DND-41 (cell line): ENCODE measurements around the gene EFHC1.

Source experiments
- ATAC-seq: fragments of 200-7000 bp; cut with Tn5 transposase; 3 replicates; pipeline ENCODE4 v1.9.1; 2021; ENCODE audit warnings: low read depth; ENCODE audit not compliant: insufficient read depth
- DNase-seq: peaks from one replicate; pipeline ENCODE4 v3.0.0-alpha.2; 2020
- H2AFZ ChIP-seq: 2 replicates; pipeline ENCODE4 v1.6.0; 2012; ENCODE audit warnings: low read depth, low read length
- H3K27ac ChIP-seq: 2 replicates; pipeline ENCODE4 v1.5.1; 2012; ENCODE audit warnings: low read length, inconsistent platforms
- H3K27me3 ChIP-seq: fragments of 200-600 bp; sonication (generic); 2 replicates; pipeline ENCODE4 v1.6.0; 2012; ENCODE audit warnings: low read length, mild to moderate bottlenecking, inconsistent platforms; ENCODE audit not compliant: insufficient read depth, poor library complexity
- H3K36me3 ChIP-seq: 2 replicates; pipeline ENCODE4 v1.5.1; 2012; ENCODE audit warnings: low read length, inconsistent platforms; ENCODE audit not compliant: insufficient read depth
- H3K4me1 ChIP-seq: 2 replicates; pipeline ENCODE4 v1.5.1; 2012; ENCODE audit warnings: mild to moderate bottlenecking, low read length; ENCODE audit not compliant: insufficient read depth
- H3K4me2 ChIP-seq: 2 replicates; pipeline ENCODE4 v1.6.0; 2012; ENCODE audit warnings: mild to moderate bottlenecking, moderate library complexity, low read length, inconsistent platforms; ENCODE audit not compliant: insufficient read depth
- H3K4me3 ChIP-seq, 2 experiments: fragments of 200-600 bp in 1 of 2; shearing (Covaris generic) in 1 of 2; 2 replicates each; pipeline ENCODE4 v1.5.1; 2012 to 2016; ENCODE audit warnings: inconsistent platforms in 2 of 2, low read length in 2 of 2, mild to moderate bottlenecking in 2 of 2, low read depth in 1 of 2, moderate library complexity in 1 of 2
- H3K79me2 ChIP-seq: 2 replicates; pipeline ENCODE4 v1.6.0; 2012; ENCODE audit warnings: low read length, inconsistent platforms; ENCODE audit not compliant: insufficient read depth
- H3K9ac ChIP-seq: 2 replicates; pipeline ENCODE4 v1.6.0; 2012; ENCODE audit warnings: low read depth, mild to moderate bottlenecking, inconsistent platforms, low read length, moderate library complexity
- H3K9me3 ChIP-seq: 2 replicates; pipeline ENCODE4 v1.5.1; 2012; ENCODE audit warnings: low read length, moderate library complexity, mild to moderate bottlenecking, inconsistent platforms; ENCODE audit not compliant: insufficient read depth, severe bottlenecking
- H4K20me1 ChIP-seq: 2 replicates; pipeline ENCODE4 v1.6.0; 2012; ENCODE audit warnings: low read length; ENCODE audit not compliant: insufficient read depth
- EZH2 ChIP-seq: IDR thresholded peaks from 3 replicates; pipeline ENCODE4 v1.6.1; 2012; ENCODE audit warnings: borderline replicate concordance, low read depth, mild to moderate bottlenecking, moderate library complexity, low read length, inconsistent platforms; ENCODE audit not compliant: severe bottlenecking
- TF ChIP-seq, protein P1 (sequence below): IDR thresholded peaks from 2 replicates; pipeline ENCODE4 v1.5.1; 2012; ENCODE audit warnings: borderline replicate concordance, low read length, moderate library complexity, mild to moderate bottlenecking; ENCODE audit not compliant: poor library complexity, severe bottlenecking; ENCODE audit errors: extremely low read depth

EFHC1 gene

DNA sequence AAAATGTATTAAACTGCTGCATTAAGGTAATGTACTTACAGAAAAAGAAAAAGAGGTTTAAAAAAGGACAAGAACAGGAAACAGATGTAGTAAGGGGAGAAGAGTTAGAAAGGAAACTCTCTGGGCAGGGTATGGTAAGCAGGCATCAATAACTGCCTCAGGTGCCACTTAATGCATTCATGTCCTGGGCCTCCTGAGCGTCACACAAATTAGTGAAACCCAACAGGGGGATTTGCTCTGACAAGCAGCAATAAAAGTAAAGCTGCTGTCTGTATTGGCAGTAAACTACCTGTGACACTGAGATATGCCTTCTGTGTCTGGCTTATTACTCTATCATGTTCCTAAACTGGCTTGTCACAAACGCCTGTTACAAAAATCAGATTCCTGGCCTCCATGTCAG lies 1.5 kb upstream of the EFHC1 start:
- TF ChIP-seq, protein P1, sequence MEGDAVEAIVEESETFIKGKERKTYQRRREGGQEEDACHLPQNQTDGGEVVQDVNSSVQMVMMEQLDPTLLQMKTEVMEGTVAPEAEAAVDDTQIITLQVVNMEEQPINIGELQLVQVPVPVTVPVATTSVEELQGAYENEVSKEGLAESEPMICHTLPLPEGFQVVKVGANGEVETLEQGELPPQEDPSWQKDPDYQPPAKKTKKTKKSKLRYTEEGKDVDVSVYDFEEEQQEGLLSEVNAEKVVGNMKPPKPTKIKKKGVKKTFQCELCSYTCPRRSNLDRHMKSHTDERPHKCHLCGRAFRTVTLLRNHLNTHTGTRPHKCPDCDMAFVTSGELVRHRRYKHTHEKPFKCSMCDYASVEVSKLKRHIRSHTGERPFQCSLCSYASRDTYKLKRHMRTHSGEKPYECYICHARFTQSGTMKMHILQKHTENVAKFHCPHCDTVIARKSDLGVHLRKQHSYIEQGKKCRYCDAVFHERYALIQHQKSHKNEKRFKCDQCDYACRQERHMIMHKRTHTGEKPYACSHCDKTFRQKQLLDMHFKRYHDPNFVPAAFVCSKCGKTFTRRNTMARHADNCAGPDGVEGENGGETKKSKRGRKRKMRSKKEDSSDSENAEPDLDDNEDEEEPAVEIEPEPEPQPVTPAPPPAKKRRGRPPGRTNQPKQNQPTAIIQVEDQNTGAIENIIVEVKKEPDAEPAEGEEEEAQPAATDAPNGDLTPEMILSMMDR = no peak
- TF ChIP-seq EZH2 = no peak
- H3K4me3 ChIP-seq = no peak overlapping the region
- no peak for DNase-seq
- H3K9me3 ChIP-seq = no peaks in the 10 kb centered on the region
- no peak overlapping the region for H3K9ac ChIP-seq
- H3K27ac ChIP-seq = no peak overlapping the region
- peaks cover 29% of the 10 kb centered on the region for H3K4me1 ChIP-seq
- H3K4me2 ChIP-seq = no peak overlapping the region
- H3K27me3 ChIP-seq = no peaks in the 10 kb centered on the region
- no peak for ATAC-seq
- no peak overlapping the region for H2AFZ ChIP-seq
- no peaks in the 10 kb centered on the region for H3K36me3 ChIP-seq
- H4K20me1 ChIP-seq = no peaks in the 10 kb centered on the region
- H3K79me2 ChIP-seq = peaks cover 5% of the 10 kb centered on the region; the same call in 1 of the 2 replicates

DNA sequence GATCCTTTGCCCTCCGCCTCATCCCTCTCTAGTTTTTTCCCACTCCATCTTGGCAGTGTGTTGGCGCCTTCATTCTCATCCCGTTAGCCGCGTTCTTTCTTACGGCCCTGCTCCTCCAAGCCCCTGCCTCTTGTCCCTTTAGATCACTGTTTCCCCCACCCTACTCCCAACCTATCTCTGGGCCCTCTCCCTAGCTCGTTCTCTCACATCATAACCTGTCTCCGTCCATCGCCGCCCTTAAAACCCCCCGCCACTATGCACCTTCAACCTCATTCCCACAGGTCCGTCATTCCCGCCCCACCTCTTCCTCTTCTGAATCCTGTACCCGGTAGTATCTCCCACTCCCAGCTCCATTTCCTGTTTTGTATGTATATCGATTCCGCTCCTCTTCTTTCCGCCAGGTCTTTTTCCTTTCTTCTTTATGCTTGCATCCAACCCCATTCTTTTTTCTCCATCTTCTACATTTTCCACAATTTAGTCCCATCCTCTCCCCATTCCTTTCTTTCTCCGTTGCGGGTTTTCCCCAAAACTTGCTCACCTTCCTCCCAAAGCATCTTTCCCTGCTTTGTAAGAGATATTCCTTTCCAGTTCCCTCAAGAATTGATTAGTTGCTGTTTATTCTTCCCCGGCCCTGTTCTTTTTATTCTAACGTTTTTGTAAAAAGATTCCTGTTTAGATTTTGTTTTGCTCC lies 671 bp downstream of the EFHC1 start:
- no peak for ATAC-seq
- TF ChIP-seq, protein P1 = no peak
- TF ChIP-seq EZH2 = no peak
- Histone ChIP-seq H3K9me3 (no peaks in the 10 kb centered on the region), H3K4me2 (peak overlapping the region; percentile 100), H3K27me3 (no peaks in the 10 kb centered on the region), H3K27ac (peak overlapping the region; percentile 48), H3K9ac (peak overlapping the region; percentile 82), H3K79me2 (peaks cover 5% of the 10 kb centered on the region; the same call in 1 of the 2 replicates), H2AFZ (peak overlapping the region; percentile 85), H4K20me1 (no peaks in the 10 kb centered on the region), H3K36me3 (no peaks in the 10 kb centered on the region; the same call in 1 of the 2 replicates), H3K4me3 (peak overlapping the region; percentile 67 to 99; a peak in 3 of 4 replicates), H3K4me1 (peaks cover 29% of the 10 kb centered on the region)
- DNase-seq = no peak

DNA sequence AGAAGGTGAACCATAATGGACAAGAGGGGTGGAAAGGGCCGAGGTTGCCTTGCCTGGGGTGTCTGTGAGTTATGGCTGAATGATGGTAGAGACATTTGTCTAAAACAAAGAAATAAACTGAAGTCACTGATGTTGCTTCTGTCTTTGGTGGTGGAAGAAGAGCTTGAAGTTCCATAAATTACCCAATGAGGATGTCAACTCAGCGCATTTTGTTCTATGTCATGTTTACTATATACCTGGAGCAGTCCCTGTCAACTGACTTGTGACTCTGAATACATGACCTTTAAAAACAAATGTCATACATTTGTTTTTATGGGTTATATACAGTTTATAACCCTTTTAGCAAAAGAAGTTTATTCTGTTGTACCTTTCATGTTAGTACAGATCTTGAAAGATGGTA lies 2.0 kb downstream of the EFHC1 start:
- Histone ChIP-seq H3K4me2 (no peak overlapping the region), H3K36me3 (no peaks in the 10 kb centered on the region; the same call in 1 of the 2 replicates), H3K27ac (no peak overlapping the region), H3K79me2 (peaks cover 5% of the 10 kb centered on the region; the same call in 1 of the 2 replicates), H3K9me3 (no peaks in the 10 kb centered on the region), H3K4me3 (no peak overlapping the region), H3K4me1 (peaks cover 27% of the 10 kb centered on the region), H2AFZ (no peak overlapping the region), H4K20me1 (no peaks in the 10 kb centered on the region), H3K9ac (no peak overlapping the region), H3K27me3 (no peaks in the 10 kb centered on the region)
- TF ChIP-seq EZH2 = no peak
- TF ChIP-seq, protein P1 = no peak
- DNase-seq (no peak), ATAC-seq (no peak)
